NCI-H69 (cell line): ENCODE data around the gene PRRG4.
A peak's percentile ranks its signal among the peaks of the same experiment; 100 is the strongest.
"Not testable (repeated sequence)": the region's sequence is repeated elsewhere in the genome, so short reads cannot be mapped to it uniquely, and the experiment has no call there.

Experiments used
- DNase-seq: peaks from one replicate; lab custom pipeline; 2025; lab: John Stamatoyannopoulos, UW

The PRRG4 gene

DNA sequence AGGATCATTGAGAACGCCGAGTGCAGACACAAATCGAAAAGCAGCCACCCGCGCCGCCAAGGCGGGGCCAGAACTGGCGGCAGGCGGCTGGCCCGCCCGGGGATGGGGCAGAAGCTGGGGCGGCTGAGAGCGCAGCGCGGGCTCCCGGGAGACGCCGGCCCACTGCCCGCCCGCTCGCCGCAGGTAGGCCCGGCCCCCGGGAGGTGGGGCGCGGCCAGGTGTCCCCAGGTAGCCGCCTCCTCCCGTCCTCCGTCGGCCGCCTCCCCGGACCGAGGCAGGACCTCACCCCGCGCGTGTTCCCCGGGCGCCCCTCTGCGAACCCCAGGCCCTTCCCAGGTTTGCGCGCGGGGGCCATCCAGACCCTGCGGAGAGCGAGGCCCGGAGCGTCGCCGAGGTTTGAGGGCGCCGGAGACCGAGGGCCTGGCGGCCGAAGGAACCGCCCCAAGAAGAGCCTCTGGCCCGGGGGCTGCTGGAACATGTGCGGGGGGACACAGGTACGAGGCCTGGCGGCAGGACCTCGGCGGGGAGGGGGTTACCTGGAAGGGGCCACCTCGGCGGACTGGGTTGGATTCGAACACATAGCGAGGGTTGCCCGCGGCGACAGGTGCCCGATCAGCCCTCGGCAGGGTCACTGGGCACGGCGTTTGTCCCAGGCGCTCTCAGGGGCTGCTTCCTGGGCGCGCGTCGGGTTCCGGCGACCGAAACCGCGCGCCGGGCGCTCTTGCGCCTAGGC is at the start of gene PRRG4:
PRRG4 (plus strand) TSS at position 248 of the 733 bp plus-strand sequence. CDS start 603 bp downstream, outside the sequence.
- DNase-seq, result peak; percentile 89

DNA sequence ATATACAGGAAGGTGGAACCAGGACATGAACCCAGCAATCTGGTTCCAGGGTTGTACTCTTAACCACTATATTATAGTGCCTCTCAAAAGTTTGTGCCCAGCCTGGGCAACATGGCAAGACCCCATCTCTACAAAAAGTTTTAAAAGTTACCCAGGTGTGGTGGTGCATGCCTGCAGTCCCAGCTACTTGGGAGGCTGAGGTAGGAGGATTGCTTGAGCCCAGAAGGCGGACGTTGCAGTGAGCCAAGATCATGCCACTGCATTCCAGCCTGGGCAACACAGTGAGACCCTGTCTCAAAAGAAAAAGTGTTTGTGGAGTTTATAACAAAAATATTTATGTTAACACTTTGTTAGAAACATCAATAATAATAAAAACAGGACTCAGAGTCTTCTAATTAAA is 48.9 kb upstream of the PRRG4 start:
- DNase-seq, result not testable (repeated sequence)

DNA sequence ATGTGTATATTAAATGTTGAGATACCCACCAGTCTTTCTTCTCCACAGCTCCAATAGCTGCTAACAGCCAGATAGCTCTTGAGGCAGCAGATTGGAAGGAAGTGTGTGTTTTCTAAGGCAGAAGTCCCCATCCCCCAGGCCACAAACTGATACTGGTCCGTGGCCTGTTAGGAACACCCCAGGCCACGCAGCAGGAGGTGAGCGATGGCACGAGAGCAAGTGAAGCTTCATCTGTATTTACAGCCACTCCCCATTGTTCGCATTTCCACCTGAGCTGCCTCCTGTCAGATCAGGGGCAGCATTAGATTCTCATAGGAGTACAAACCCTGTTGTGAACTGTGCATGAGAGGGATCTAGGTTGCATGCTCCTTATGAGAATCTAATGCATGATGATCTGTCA is 48.0 kb upstream of the PRRG4 start:
- DNase-seq, result peak; percentile 18

DNA sequence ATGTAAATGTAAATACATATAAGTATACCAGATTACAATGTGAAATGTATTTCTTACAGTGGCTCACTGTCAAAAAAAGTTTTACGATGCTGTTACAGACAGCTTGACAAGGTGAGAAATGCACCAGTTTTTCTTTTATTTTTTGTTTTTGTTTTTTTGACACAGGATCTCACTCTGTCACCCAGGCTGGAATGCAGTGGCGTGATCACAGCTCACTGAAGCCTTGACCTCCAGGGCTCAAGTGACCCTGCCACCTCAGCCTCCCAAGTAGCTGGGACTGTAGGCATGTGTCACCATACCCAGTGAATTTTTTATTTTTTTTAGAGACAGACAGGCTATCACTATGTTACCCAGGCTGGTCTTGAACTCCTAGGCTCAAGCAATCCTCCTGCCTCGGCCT is 44.5 kb upstream of the PRRG4 start:
- no peak for DNase-seq

DNA sequence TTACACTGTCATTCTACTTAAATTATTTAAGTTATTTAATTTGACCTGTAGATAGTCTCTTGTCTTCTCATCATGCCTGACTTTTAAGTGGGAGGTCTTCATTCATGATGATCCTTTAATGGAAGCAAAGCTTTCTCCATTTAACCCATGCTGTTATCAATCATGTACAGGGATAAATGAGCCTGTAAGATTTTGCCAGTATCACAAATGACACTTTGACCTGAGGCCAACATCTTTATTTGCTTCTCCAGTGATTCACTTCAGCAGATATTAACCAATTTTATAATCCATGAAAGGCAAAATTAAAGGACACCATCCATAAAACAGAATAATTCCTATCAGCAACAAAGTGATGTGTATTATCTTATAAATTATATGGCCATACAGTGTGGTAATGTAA is 42.9 kb upstream of the PRRG4 start:
- DNase-seq, result peak; percentile 34

- no peak for DNase-seq
Measured at GRCh38 chr11:32790916-32791315, 38.8 kb upstream of the PRRG4 start.

GRCh38 chr11:32792111-32792947 is 37.4 kb upstream of the PRRG4 start:
- no peak for DNase-seq

DNA sequence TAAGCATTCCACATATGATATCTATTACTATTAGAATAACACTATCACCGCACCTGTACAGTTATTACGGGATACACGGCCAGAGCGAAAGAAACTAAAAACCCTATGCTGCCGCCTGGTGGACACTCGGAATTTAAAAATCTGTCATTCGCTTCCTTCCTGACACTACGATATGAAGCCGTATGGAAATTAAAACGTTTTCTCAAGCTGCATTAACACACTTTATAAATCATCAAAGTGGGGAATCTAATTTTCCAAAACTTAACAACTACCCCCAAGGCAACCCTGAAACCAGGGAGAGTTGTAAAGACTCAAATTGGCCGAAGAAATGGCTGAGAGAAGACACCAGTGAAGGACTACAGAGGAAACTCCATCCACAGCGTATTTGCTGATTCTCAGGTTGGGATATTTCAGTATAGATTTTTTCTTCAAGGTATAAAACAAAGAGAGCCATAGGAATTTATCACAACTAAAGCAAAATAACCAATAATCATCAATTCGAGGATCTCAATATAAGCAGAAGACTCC is 36.7 kb upstream of the PRRG4 start:
- DNase-seq, result peak; percentile 66

GRCh38 chr11:32794439-32794838 is 35.3 kb upstream of the PRRG4 start, which contains the start of gene CCDC73:
Gene CCDC73 (minus strand): TSS chr11:32794662. CDS start chr11:32760243, 34,419 bp downstream.
- no peak for DNase-seq

DNA sequence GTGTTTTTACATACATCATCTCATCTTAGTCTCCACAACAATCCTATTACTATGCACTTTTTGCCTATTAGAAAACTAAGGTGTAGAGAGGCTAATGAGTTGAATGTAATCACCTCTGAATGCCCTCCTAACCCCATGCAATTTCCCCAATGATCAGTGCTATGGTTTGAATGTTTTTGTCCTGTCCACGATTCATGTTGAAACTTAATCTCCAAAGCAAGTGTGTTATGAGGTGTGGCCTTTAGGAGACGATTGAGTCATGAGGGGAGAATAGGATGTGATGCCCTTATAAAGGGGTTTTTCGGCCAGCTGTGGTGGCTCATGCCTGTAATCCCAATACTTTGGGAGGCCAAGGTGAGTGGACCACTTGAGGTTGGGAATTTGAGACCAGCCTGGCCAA is 33.3 kb upstream of the PRRG4 start:
- no peak for DNase-seq

DNA sequence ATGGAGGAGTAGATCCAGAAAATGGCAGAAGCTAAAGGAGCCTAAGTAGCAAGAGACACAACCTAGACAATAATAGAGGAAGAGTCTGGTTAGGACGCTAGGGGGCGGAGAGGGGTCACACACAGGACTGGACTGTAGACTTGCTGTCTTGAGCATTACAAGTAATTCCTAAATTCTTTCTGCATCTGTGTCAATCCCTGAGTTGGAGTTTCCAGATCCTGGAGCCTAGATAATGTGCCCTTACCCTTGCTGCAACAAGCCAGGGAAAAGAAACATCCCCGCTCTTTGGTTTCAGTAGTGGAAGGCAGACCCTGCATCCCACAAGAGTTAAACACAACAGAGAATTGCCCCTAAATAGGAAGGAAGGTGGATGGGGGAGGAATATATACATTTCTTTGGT is 20.4 kb upstream of the PRRG4 start:
- DNase-seq, result peak; percentile 84

- DNase-seq, result no peak
Measured at GRCh38 chr11:32817181-32817851, 12.4 kb upstream of the PRRG4 start.

- no peak for DNase-seq
Measured at GRCh38 chr11:32817852-32818183, 11.9 kb upstream of the PRRG4 start.

DNA sequence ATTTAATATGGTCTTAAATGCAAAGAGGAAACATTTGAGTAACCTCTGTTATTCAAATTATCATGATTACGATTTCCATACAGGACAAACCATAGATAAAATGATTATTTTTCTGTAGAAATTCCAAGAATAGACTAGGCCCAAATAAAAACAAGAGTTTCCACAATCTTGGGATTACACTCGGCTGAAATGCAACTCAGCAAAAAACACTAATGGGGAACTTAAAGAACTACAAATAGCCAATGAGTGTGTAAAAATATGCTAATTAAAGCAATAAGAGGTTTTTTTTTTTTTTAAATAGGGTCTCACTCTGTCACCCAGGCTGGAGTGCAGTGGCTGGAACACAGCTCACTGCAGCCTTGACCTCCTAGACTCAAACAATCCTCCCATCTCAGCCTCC is 10.5 kb upstream of the PRRG4 start:
- DNase-seq, result no peak

GRCh38 chr11:32820497-32820896 is 9.2 kb upstream of the PRRG4 start:
- no peak for DNase-seq

- peak; percentile 71 for DNase-seq
Measured at GRCh38 chr11:32821517-32821916, 8.2 kb upstream of the PRRG4 start.

DNA sequence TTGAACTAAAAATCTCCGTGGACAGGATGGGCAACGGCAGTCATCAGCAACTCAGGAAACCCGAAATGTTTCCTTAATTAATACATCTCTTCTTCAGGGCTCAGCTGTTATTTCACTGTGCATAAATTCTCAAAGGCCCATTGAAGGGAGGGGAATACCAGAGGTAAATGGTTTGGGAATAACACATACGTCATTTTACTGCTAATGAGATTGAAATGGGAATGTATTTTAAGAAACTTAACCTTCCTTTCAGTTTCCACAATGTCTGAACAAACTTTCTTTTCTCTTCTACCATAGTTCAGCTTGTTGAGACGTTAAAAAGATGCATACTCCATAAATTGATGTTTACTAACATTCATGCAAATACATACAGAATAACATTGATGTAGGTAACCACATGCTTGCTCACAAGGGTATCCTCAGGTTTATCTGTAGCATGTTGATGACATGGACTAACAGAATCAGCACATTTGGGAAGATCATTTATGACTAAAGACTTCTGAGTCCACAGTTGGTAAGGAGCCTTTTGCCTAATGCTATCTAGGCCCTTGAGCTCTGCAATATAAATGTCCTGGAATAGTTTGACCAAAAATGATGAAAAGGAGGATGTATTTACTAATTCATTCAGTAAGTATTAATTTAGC is 7.7 kb upstream of the PRRG4 start:
- DNase-seq, result peak; percentile 57

- DNase-seq, result not testable (repeated sequence)
Measured at GRCh38 chr11:32823617-32824016, 6.1 kb upstream of the PRRG4 start.

DNA sequence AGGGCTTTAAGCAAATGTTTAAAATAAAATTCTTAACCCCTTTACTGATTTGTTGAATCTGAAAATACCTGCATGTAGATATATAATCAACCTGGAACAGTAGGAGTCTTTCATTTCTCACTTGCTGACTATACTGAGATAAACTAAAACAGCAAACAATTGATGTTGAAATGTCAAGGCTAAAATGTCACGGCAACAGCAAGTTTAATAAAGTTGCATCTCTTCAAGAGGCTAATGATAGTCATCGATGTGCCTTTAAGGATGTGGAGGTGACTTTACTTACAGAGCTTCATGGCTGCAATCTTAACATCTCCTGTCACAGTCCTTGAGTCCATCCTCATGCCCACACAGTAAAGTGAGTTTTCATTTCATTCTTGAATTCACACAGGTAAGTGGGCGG is 3.6 kb upstream of the PRRG4 start:
- no peak for DNase-seq

DNA sequence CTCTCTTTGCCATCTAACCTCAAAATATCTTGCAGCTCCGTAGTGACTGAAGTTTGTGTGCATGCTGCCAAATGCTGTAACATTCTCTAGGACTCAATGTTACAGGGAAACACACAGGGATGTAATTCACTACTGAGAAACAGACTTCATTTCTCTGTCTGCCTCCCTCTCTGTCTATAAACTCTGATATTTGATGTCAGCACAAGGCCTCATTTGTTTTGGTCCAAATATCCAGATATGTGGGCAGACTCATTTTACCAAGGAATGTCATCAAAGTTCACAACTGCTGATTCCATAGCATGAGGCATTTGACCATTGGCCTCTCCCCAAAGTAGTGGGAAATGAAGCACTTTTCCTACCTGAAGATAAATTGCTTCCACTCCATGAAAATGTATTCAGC is 2.5 kb upstream of the PRRG4 start:
- DNase-seq, result no peak

DNA sequence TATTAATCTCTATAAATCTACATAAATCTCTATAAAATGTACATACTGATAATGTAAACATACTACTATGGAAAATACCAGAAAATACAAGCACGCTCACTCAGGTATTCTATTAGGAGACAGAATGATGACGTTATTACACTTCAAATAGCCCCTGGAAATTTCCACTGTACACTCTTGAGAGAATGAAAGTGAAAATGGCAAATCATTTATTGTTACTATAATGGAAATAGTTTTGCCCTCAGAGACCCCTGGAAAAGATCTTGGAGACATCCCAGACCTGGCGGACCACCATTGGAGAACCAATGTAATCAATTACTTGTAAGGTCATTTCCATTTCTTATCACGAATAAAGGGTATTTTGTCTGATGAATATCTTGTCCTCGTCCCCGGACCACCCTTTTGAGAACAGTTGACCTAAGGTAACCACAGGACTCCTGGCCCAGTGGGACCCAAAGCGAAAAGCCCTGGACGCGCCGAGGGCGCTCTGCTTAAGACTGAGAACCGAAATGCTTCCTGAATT is 509 bp upstream of the PRRG4 start:
- peak; percentile 30 for DNase-seq

DNA sequence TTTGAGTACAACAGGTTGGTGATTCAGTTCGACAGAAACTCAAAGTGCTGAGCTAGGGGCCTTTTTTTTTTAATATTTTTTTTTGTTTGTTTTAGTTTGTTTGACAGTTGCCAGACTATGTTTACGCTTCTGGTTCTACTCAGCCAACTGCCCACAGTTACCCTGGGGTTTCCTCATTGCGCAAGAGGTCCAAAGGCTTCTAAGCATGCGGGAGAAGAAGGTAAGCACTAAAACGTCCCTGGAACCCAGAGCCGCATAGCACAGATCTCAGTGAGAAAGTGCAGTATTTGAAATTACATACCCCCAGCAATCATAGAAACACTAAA is 649 bp downstream of the PRRG4 start:
- peak; percentile 81 for DNase-seq
